ENCODE measurements around the gene BCCIP. TPM values are rescaled to one million over a fixed set of nuclear protein-coding genes. Genes with fewer than 3 reads are reported as not detected.

BCCIP gene
- polyA plus RNA-seq (2012; ENCODE audit: insufficient read depth, insufficient read length): 163 TPM

DNA sequence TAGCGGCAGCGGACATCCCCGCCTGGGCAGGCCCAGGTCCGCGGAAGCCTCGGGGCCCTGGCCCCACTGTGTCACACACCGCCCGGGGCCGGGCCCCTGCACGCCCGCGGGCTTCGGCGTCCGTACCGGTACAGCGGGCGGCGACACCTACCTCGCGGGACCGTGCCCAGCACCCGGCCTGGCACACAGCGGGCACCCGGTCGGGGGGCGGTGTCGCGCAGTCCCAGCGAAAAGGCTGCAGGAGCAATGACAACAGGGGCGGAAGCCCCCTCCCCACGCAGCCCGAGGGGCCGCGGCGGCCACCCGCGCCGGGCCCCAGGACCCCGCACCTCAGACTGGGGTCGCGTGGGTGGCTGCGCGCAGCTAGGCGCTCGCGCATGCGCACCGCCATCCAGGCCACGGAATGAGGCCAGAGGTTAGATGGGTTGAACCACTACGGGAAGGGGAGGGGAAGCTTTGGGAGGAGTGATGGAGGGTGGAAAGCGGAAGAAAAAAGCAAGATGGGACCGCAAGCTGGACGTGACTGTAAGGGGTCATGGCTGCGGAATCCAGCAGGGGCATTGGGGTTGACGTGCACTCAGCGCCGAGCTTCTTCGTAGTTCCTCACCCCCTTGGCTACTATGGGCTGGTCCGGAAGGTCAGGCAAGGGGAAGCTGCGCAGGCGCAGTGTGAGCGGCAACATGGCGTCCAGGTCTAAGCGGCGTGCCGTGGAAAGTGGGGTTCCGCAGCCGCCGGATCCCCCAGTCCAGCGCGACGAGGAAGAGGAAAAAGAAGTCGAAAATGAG, at the start of gene BCCIP, which contains the start of gene UROS:
TSS of gene BCCIP (plus strand) at position 669 of the 785 bp plus-strand sequence. CDS start at position 681, 12 bp downstream.
TSS of gene UROS (minus strand) at position 381 of the 785 bp plus-strand sequence. CDS start 6,759 bp downstream, outside the sequence.
- DNase-seq (ENCODE audit: low read depth, low spot score): peak; percentile 87
- peak within 1 kb of the TSS; percentile 99 for H3K4me3 ChIP-seq (ENCODE audit: low read length)

DNA sequence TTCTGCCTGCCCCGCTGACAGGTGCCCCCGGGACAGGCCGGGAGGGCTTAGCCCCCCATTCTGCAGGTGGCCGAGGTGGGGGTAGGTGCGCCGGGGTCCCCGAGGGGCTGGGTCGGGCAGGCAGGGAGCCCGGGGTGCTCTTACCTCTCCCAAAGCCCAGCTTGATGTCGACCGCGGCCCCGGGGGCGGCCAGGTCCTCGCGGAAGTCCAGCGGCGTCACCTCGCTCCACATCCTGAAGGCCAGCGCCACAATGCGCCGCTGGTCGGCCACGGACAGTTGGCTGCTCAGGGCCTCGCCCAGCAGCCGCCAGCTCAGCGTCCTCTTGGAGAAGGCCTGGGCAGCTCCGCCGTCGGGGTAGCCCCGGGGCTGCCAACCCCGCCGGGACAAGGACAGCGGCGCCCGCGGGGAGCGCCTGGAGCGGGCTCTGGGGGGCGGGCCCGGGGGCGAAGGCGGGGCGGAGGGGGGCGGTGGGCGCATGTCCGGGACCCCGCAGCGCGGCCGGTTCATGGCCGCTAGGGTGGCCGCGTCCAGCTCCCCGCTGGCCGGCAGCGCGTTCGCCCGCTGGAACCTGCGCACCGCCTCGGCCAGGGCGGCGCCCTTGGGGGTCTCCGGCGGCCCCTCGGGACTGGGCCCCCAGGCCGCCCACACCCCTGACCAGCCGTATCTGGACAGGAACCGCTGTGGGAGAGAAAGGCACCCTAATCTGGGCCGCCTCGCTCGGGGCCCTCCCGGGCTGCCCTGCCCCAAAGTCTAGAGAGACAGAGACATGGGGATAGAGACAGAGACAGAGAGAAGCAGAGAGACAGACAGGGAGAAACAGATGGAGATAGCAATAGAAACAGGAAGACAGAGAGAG, 49.4 kb upstream of the BCCIP start:
- DNase-seq (ENCODE audit: low read depth, low spot score): no peak
- no peak overlapping the region for H3K4me3 ChIP-seq (ENCODE audit: low read length)

DNA sequence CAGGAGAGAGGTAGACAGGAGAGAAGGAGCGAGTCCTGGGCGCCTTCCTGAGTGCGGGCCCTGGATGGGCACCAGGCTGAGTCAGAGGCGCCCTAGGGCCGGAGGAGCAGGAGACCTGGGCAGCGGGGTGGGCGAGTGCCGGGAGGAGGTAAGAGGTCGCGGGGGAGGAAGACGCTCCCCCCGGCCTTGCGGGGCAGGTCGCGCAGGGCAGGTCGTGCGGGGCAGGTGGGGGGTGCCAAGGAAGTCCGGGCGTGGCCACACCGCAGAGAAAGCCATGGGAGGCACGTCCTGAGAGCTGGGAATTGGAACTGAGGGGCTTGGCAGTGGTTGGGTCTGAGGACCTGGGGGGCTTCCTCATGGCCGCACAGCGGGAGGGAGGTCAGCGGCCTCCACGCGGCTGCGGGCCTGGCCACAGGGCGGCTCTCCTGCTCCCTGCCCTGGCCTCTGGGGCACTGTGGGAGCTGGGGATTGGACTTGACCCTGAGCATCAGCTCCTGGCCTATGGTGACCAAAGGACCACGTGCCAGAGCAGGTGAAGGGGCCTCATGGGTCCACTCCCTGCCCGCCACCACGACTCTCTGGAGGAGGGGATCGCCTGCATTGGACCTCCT, 48.7 kb upstream of the BCCIP start:
- H3K4me3 ChIP-seq (ENCODE audit: low read length): no peak overlapping the region
- no peak for DNase-seq (ENCODE audit: low read depth, low spot score)

DNA sequence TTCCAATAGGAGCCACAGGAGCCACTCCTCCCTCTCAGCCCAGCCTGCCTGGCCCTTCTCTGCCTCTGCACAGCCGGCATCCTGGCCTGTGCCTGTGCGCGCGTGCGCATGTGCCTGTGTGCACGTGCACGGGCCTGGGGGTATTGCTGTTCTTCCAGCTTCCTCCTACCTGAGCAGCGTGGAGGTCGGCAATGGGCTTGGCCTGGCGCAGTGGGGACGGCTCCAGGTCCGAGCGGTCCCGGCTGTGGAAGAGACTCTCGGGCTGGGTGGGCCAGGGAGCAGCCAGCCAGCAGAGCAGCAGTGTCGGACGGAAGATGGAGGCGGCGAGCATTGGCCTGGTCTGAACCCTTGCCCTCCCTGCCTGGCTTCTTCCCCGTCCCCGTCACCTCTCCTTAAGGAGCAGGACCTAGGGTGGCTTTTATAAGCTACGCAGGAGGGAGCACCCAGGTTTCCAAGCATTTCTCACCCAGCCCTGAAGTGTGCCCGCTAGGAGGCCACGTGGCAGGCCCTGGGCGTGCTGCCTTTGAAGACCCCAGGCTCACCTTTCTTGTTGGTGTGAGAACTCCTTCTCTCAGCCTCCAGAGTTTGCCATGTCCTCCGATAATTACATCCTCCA, 47.7 kb upstream of the BCCIP start, which contains the start of gene MMP21:
TSS of gene MMP21 (minus strand) at position 331 of the 616 bp plus-strand sequence. CDS start at position 331, 0 bp downstream.
- no peak for DNase-seq (ENCODE audit: low read depth, low spot score)
- no peak within 1 kb of the TSS for H3K4me3 ChIP-seq (ENCODE audit: low read length)

DNA sequence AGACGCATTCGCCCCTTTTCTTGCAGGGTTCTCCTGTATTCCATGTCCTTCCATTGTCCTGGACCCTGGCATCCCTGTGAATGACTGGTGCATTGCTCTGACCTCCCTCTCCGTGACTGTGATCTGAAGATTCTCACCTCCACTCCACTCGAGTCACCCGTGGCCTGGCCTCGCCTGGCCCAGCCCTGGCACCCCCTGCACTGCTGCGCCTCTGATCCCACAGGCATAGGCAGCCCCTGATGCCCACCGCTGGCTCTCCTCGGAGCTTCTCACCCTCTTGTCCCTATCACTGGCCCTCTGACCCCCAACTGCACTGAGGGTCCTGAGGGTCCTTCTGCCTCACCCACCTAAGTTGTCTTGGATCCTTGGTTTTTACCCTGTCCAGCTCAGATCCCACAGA, 45.5 kb upstream of the BCCIP start:
- H3K4me3 ChIP-seq (ENCODE audit: low read length): no peak overlapping the region
- no peak for DNase-seq (ENCODE audit: low read depth, low spot score)

DNA sequence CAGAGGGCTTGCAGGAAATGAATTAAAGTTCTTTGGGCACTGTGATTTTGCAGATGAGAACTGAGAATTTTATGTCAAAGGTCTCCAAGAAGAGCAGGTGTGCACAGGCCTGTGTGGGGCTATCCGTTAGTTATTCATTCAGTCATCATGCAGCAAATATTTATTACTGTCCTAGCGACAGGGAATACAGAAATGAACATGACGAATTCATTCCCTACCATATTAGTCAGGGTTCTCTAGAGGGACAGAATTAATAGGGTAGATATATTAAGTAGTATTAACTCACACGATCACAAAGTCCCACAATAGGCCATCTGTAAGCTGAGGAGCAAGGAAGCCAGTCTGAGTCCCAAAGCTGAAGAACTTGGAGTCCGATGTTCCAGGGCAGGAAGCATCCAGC, 44.8 kb upstream of the BCCIP start:
- no peak for DNase-seq (ENCODE audit: low read depth, low spot score)
- H3K4me3 ChIP-seq (ENCODE audit: low read length): no peak overlapping the region

DNA sequence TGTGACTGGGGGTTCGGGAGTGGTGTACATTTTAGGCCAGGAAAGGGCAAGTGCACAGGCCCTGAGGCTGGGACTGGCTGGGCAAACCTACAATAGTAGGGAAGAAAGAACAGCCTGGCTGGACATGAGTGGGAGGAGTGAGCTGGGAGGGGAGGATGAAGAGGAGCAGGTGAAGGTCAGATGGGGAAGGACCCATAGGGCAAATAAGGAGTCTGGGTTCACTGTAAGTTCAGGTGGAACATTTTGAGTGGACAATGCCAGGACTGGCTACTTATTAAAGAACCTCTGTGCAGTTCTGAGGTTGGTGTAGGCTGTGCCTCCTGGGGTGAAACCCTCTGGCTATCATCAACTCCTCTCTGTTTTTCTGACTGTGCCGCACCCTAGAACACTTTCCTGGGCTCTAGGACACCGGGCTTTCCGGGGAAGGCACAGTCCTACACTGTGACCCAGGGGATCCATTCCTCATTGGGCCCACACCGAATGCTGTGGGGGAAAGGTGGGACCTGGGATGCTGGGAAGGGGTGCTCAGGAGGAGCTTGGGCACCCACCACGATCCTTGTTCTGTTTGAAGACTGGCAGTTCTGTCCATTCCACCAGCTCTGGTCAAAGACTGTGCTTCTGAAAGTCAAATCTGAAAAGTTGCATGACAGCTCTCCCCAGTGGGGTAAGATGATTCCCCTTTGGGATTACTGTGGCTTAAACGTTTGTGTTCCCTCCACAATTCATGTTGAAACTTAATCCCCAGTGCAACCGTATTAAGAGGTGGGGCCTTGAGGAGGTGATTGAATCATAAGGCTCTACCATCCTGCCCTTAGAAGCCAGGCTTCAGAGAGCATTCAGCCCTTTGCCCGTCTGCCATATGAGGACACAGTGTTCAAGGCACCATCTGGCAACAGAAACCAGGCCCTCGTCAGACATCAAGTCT, 43.7 kb upstream of the BCCIP start:
- H3K4me3 ChIP-seq (ENCODE audit: low read length): no peak overlapping the region
- DNase-seq (ENCODE audit: low read depth, low spot score): no peak

DNA sequence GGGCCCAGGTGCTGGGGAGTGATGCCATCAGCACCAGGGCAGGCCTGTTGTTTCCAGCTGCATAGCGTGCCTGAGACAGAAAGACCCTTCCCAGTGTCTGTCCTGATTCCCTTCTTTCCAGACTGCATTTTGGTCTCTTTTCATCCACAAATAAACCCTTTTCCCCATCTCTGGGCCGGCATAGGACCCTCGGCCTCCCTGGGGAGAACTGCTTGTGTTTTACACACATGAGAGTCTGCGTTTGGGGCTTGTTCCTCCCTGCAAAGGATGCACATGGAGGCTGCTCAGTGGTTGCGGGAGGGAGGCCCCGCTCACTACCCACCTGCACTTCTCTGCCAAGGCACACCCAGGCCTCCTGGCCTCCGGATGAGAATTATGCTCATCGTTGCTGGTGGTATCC, 42.0 kb upstream of the BCCIP start:
- DNase-seq (ENCODE audit: low read depth, low spot score): no peak
- H3K4me3 ChIP-seq (ENCODE audit: low read length): no peak overlapping the region

DNA sequence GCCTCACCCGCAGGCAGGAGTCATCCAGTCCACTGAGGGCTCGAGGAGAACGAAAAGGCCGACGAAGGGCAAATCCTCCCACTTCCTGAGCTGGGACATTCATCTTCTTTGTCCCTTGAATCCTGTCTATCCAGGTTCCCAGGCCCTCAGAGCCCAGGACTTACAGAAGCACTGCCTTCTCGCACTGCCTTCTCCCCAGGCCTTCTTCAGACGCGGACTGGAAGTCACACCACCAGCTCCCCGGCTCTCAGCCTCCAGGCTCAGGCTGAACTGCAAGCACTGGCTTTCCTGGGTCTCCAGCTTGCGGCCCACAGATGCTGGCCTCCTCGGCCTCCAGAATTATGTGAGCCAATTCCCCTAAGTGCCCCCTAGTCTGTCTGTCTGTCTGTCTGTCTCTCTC, 41.3 kb upstream of the BCCIP start:
- DNase-seq (ENCODE audit: low read depth, low spot score): no peak

DNA sequence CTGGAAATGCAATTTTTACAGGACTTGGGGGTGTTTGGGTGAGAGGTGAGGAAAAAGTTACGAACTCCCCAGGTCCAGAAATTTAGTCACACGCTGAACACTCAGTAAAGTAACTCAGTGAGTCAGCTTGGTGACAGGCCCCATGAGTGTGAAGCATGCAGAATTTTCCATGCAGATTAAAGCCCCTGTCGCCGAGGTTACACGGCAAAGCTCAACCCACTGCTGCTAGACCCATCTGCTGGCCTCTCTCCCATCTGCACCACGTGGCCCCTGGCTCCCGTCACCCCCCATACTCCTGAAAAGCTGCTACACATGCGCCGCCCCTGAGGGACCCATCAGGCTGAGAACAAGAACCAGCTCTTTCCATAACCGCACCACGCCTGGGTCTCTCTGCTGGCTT, 40.7 kb upstream of the BCCIP start:
- no peak for DNase-seq (ENCODE audit: low read depth, low spot score)
- no peak overlapping the region for H3K4me3 ChIP-seq (ENCODE audit: low read length)

More for the DNA sequence above, 41.3 kb upstream of the BCCIP start:
- no peak overlapping the region for H3K4me3 ChIP-seq (ENCODE audit: low read length)

DNA sequence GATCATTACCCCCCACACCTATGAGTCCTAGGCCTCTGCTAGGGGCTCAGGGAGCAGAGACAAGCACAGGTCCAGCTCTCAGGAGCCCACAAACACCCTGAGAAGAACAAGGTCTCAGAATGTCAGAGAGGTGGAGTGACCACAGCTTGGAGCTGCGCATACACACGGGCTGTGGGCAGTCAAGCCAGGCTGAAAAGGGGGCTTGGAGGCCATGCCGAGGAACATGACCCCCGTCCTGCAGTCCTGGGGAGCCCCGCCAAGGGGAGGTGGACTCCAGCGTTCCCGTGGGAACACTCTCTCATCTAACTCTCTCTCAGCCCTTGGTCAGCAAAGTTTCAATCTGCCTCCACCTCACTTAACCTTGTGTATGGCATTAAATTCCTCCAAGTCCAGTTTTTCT, 39.9 kb upstream of the BCCIP start:
- no peak overlapping the region for H3K4me3 ChIP-seq (ENCODE audit: low read length)
- no peak for DNase-seq (ENCODE audit: low read depth, low spot score)

DNA sequence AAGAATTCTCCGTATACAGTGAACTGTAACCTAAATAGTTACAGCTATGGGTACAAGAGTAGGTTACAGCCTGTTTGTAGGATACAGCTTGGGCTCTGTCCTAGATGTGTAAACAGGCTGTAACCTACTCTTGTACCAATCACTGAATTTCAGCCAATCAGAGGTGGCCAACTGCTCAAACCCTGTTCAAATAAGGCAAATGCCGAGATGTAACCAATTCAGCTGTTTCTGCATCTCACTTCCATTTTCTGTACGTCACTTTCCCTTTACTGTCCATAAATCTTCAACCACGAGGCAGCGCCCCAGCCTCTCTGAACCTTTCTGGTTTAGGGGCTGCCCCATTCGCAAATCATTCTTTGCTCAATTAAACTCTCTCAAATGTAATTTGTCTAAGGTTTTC, 39.4 kb upstream of the BCCIP start:
- no peak overlapping the region for H3K4me3 ChIP-seq (ENCODE audit: low read length)
- DNase-seq (ENCODE audit: low read depth, low spot score): no peak

DNA sequence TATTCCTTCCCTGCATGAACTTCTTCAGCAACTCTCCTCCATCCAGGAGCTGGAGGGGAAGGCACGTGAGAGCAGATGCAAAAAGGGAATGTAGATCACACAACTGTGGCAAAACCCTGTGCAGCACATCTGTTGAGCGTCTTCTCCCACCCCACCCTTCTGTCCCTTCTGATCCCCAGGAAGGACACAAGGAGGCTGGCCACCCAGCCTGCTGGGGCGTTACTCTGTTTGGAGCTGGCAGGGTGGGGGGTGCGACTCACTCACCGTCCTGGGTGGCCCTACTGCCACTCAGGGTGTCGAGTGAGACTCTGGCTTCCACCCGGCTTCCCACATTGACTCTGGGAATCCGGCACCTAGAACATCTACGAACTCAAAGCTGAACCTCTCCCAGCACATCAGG, 37.6 kb upstream of the BCCIP start:
- DNase-seq (ENCODE audit: low read depth, low spot score): no peak
- no peak overlapping the region for H3K4me3 ChIP-seq (ENCODE audit: low read length)

DNA sequence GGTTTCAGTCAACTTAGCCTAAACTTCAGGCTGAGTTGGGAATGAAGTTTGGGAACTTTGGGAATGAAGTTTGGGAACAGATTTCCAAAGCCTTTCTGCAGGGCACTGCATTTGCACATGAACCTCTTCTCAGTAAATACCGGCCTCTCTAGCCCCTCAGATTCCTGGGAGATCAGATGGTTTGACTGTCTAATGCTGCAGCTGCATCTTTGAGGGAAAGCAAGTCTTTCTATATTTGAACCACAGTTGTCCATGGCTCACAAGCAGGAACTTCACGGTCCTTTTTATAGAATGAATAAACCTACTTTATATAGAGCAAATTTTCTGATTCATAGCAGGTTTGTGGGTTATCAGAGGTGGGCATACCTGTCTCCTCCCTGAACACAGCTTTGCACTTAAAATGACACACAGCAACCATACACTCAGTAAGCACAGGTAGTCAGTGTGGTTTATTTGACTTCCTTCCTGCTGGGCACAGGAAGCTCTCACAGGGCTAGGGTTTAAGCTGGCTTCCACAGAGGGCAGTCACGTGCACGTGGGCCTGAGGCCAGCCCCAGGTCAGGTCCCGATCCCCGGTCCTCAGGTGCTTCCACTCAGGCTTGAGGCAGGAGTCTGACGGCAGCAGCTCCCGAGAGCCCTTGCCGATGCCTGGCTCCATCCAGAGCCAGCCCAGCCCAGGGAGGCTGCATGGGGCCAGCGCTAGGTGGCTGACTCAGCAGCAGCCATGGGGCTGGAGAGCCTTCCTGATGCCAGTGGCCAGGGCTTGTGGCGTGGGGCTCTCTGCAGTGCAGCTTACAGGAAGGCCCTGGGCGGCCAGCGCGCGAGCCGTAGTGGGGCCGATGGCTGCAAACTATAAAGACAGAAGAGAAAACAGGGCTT, 35.0 kb upstream of the BCCIP start:
- H3K4me3 ChIP-seq (ENCODE audit: low read length): no peak overlapping the region
- no peak for DNase-seq (ENCODE audit: low read depth, low spot score)

DNA sequence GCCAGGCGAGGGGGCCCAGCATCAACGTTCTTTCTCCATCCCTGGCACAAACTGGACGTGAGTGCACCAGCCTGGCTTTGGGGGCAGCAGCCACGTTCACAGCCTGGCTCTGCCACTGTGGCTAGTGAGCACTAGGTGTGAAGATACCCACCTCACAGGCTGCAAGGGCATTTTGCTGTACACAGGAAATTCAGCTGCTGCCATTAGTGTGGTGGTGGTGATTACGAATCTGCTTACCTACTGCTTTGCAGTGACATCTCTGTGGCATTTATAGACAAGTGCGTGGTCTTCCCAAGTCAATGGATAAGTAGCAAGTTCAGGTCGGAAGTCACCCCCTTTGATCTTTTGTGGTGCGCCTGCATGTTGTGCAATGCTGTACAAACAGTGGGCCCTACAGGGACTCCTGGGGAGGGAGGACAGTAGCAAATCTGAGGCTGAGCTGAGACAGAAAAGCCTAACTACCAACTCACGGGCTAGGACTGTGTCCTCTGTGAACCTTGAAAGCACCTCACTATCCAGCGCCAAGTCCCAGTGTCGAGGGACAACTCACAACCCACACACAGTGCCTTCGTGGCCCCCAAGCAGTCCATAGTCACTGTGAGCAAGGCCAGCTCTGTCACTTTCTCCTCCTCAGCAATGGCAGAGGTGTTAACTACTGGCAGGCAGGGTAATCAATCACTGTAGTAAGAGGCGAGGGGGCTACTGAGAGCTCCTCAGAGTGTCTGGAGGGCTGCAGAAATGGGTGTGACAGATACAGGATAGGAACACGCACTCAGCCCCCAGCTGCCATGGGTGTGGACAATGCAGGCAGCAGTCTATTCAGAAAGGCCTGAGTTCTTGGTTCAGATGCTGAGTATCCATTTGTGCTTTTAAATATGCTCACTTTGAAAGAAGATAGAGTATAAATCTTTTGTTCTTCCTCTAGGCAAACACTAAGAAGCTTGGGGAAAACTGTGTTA, 30.7 kb upstream of the BCCIP start:
- DNase-seq (ENCODE audit: low read depth, low spot score): peak; percentile 54
- H3K4me3 ChIP-seq (ENCODE audit: low read length): no peak overlapping the region

DNA sequence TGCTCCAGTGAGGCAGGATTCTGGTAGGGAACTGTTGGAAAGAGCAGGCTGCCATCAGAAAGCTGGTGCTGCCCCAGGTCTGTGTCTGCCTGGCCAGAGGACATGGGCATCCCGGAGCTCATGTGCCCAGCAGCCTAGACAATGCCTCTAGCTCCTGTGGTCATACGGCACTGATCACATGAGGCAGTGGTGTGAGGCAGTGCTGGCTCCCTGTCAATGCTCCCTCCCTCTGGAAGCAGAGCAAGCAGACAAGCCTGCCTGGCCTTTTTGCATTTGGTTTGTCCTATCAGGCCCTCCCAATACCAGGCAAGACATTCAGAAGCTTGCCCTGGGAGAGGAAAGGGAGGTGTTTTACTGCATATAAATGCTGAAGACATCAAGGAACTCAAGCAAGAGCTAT, 28.2 kb upstream of the BCCIP start:
- no peak overlapping the region for H3K4me3 ChIP-seq (ENCODE audit: low read length)

More for the DNA sequence above, 28.2 kb upstream of the BCCIP start:
- no peak for DNase-seq (ENCODE audit: low read depth, low spot score)
